IMR-90 (cell line): ENCODE measurements around the gene OR10R2. TPM values are rescaled to one million over a fixed set of nuclear protein-coding genes. Genes with fewer than 3 reads are reported as not detected.

Source experiments
- ATAC-seq: fragments of 200-7000 bp; cut with Tn5 transposase; 2 replicates; pipeline ENCODE4 v1.9.1; 2020; ENCODE audit warnings: low read depth, mild to moderate bottlenecking, moderate library complexity
- BruUV-seq: library from RNA; stranded (reverse); fragments of 400-500 nt; replicated peaks from 2 replicates; lab custom pipeline; 2021; lab: Mats Ljungman, UMichigan
- CTCF ChIA-PET: fragments of 300-600 bp; formaldehyde crosslinking; extraction: SDS; loops from one replicate; lab custom pipeline; 2021; ENCODE audit warnings: antibody characterized with exemption; lab: Yijun Ruan, JAX
- POLR2A ChIA-PET: fragments of 300-600 bp; sonication (Branson Sonifier 250); formaldehyde crosslinking; loops from one replicate; lab custom pipeline; 2022; ENCODE audit warnings: antibody characterized with exemption; ENCODE audit not compliant: unreplicated experiment; lab: Charles Lee
- DNase-seq: peaks from one replicate; pipeline ENCODE4 v3.0.0; 2013
- H2AFZ ChIP-seq: replicated peaks from 2 replicates; pipeline ENCODE3; 2013; ENCODE audit warnings: low read length, mild to moderate bottlenecking; ENCODE audit not compliant: poor library complexity
- H2AK5ac ChIP-seq: 2 replicates; pipeline ENCODE4 v1.6.1; 2013; ENCODE audit warnings: low read depth, low read length, inconsistent platforms
- H2AK9ac ChIP-seq: replicated peaks from 2 replicates; pipeline ENCODE3; 2013; ENCODE audit warnings: mild to moderate bottlenecking, low read depth, low read length, moderate library complexity; ENCODE audit not compliant: poor library complexity
- H2BK120ac ChIP-seq: 2 replicates; pipeline ENCODE4 v1.6.1; 2013; ENCODE audit warnings: low read depth, low read length, inconsistent platforms
- H2BK15ac ChIP-seq: 3 replicates; pipeline ENCODE4 v1.6.1; 2013; ENCODE audit warnings: low read depth, low read length, inconsistent platforms
- H2BK20ac ChIP-seq: 2 replicates; pipeline ENCODE4 v1.6.1; 2013; ENCODE audit warnings: low read depth, mild to moderate bottlenecking, inconsistent platforms, low read length, moderate library complexity
- H2BK5ac ChIP-seq: 2 replicates; pipeline ENCODE4 v1.6.1; 2013; ENCODE audit warnings: mild to moderate bottlenecking, low read depth, low read length, inconsistent platforms; ENCODE audit not compliant: poor library complexity, severe bottlenecking
- H3K14ac ChIP-seq: replicated peaks from 2 replicates; pipeline ENCODE4 v1.6.1; 2013; ENCODE audit warnings: low read depth, low read length, inconsistent platforms
- H3K18ac ChIP-seq: 2 replicates; pipeline ENCODE4 v1.6.1; 2013; ENCODE audit warnings: low read depth, low read length, control low read depth
- H3K23ac ChIP-seq: 2 replicates; pipeline ENCODE4 v1.6.1; 2013; ENCODE audit warnings: low read depth, low read length, inconsistent platforms
- H3K27ac ChIP-seq: 2 replicates; pipeline ENCODE4 v1.5.1; 2013; ENCODE audit warnings: mild to moderate bottlenecking, control low read depth, low read length; ENCODE audit not compliant: insufficient read depth
- H3K27me3 ChIP-seq: 2 replicates; pipeline ENCODE4 v1.6.1; 2013; ENCODE audit warnings: low read length; ENCODE audit not compliant: control insufficient read depth, insufficient read depth
- H3K36me3 ChIP-seq: 2 replicates; pipeline ENCODE4 v1.6.1; 2013; ENCODE audit warnings: low read length, mixed read lengths; ENCODE audit not compliant: control insufficient read depth, insufficient read depth
- H3K4ac ChIP-seq: 2 replicates; pipeline ENCODE4 v1.6.1; 2013; ENCODE audit warnings: low read depth, low read length, inconsistent platforms
- H3K4me1 ChIP-seq: 2 replicates; pipeline ENCODE4 v1.6.1; 2013; ENCODE audit warnings: low read length, mixed read lengths; ENCODE audit not compliant: control insufficient read depth, insufficient read depth
- H3K4me2 ChIP-seq: 2 replicates; pipeline ENCODE4 v1.6.1; 2013; ENCODE audit warnings: low read depth, mild to moderate bottlenecking, control low read depth, low read length, moderate library complexity
- H3K4me3 ChIP-seq: 2 replicates; pipeline ENCODE4 v1.5.1; 2013; ENCODE audit warnings: low read depth, mild to moderate bottlenecking, control low read depth, low read length, moderate library complexity; ENCODE audit not compliant: insufficient read depth
- H3K56ac ChIP-seq: 2 replicates; pipeline ENCODE4 v1.6.1; 2013; ENCODE audit warnings: low read length, inconsistent platforms; ENCODE audit not compliant: insufficient read depth; ENCODE audit errors: extremely low read depth
- H3K79me1 ChIP-seq, 2 experiments: 2 replicates each; pipeline ENCODE4 v1.6.1; 2013; ENCODE audit warnings: low read length in 2 of 2, inconsistent platforms in 1 of 2, low read depth in 1 of 2
- H3K9ac ChIP-seq: 2 replicates; pipeline ENCODE4 v1.6.1; 2013; ENCODE audit warnings: low read depth, low read length, control low read depth
- H3K9me1 ChIP-seq: 2 replicates; pipeline ENCODE4 v1.6.1; 2013; ENCODE audit warnings: low read length, inconsistent platforms; ENCODE audit not compliant: insufficient read depth
- H3K9me3 ChIP-seq: 2 replicates; pipeline ENCODE4 v1.6.1; 2013; ENCODE audit warnings: low read length; ENCODE audit not compliant: control insufficient read depth, insufficient read depth
- H4K20me1 ChIP-seq: 2 replicates; pipeline ENCODE4 v1.6.1; 2013; ENCODE audit warnings: low read length, inconsistent platforms; ENCODE audit not compliant: insufficient read depth
- H4K5ac ChIP-seq: 2 replicates; pipeline ENCODE4 v1.6.1; 2013; ENCODE audit warnings: mild to moderate bottlenecking, low read depth, low read length, control low read depth
- H4K8ac ChIP-seq, 2 experiments: 2 replicates each; pipeline ENCODE4 v1.6.1; 2013; ENCODE audit warnings: low read depth in 2 of 2, low read length in 2 of 2, control low read depth in 1 of 2, inconsistent platforms in 1 of 2
- H4K91ac ChIP-seq: 2 replicates; pipeline ENCODE4 v1.6.1; 2013; ENCODE audit warnings: low read depth, low read length, inconsistent platforms; ENCODE audit not compliant: insufficient read depth
- BHLHE40 ChIP-seq: fragments of 150-350 bp; IDR thresholded peaks from 2 replicates; pipeline ENCODE4 v1.6.1; 2016; ENCODE audit warnings: mild to moderate bottlenecking, low read depth, low read length
- CEBPB ChIP-seq: IDR thresholded peaks from 2 replicates; pipeline ENCODE4 v1.6.1; 2012; ENCODE audit warnings: low read depth, low read length, improper control_type of control experiment
- CTCF ChIP-seq: conservative IDR thresholded peaks from 2 replicates; pipeline ENCODE4 v1.5.1; 2012; ENCODE audit warnings: mild to moderate bottlenecking, low read depth, low read length, improper control_type of control experiment
- FOS ChIP-seq: fragments of 150-350 bp; IDR thresholded peaks from 2 replicates; pipeline ENCODE4 v1.6.1; 2016; ENCODE audit warnings: low read depth, low read length
- MXI1 ChIP-seq: IDR thresholded peaks from 2 replicates; pipeline ENCODE4 v1.6.1; 2012; ENCODE audit warnings: low read depth, mild to moderate bottlenecking, low read length, moderate library complexity, borderline replicate concordance
- NFE2L2 ChIP-seq: fragments of 150-350 bp; IDR thresholded peaks from 2 replicates; pipeline ENCODE4 v1.6.1; 2016; ENCODE audit warnings: low read depth, mild to moderate bottlenecking, low read length
- RAD21 ChIP-seq: IDR thresholded peaks from 2 replicates; pipeline ENCODE4 v1.6.1; 2012; ENCODE audit warnings: low read length, improper control_type of control experiment
- RCOR1 ChIP-seq: IDR thresholded peaks from 2 replicates; pipeline ENCODE4 v1.6.1; 2012; ENCODE audit warnings: mild to moderate bottlenecking, low read length, improper control_type of control experiment; ENCODE audit not compliant: insufficient replicate concordance
- RFX5 ChIP-seq: IDR thresholded peaks from 2 replicates; pipeline ENCODE4 v1.8.0; 2012; ENCODE audit warnings: low read depth, mild to moderate bottlenecking, low read length, moderate library complexity
- SMC3 ChIP-seq: fragments of 150-350 bp; IDR thresholded peaks from 2 replicates; pipeline ENCODE4 v1.6.1; 2016; ENCODE audit warnings: low read depth, mild to moderate bottlenecking, antibody characterized with exemption, low read length, moderate library complexity
- USF2 ChIP-seq: fragments of 150-350 bp; IDR thresholded peaks from 2 replicates; pipeline ENCODE4 v1.6.1; 2017; ENCODE audit warnings: mild to moderate bottlenecking, antibody characterized with exemption, low read length, low read depth
- WGBS, 2 experiments: methylation state at CpG; one replicate each; pipeline versions ENCODE4 v1.1.5 to v1.1.7; 2013; ENCODE audit warnings: missing lambda C conversion rate in 2 of 2; ENCODE audit not compliant: insufficient read length in 1 of 2; ENCODE audit errors: extremely low coverage in 2 of 2; 5-methylcytosine and 5-hydroxymethylcytosine counted together
- dilution Hi-C: fragments of 300-500 bp; cut with HindIII; formaldehyde crosslinking; loops from one replicate; pipeline ENCODE4 v1.14.3; 2018; ENCODE audit warnings: low sequenced_read_pairs; ENCODE audit not compliant: unreplicated experiment
- in situ Hi-C: fragments of 300-500 bp; cut with MboI; formaldehyde crosslinking; loops from 3 replicates; pipeline ENCODE4 v1.14.3; 2019; ENCODE audit warnings: low sequenced_read_pairs, inconsistent platforms, mixed read lengths
- intact Hi-C: fragments of 100-400 bp; cut with micrococcal nuclease; formaldehyde crosslinking; loops from 2 replicates; pipeline ENCODE4 v1.10.0; 2022
- polyA plus RNA-seq, 3 experiments: library from polyadenylated mRNA; depleted of rRNA; stranded (reverse); fragments of >200 nt; gene quantifications; 2 replicates each; pipeline ENCODE4 v1.2.3, GENCODE V29; 2012; ENCODE audit warnings: low replicate concordance in 1 of 3
- total RNA-seq: library from RNA; depleted of rRNA; stranded (reverse); fragments of >200 nt; gene quantifications from 2 replicates; pipeline ENCODE4 v1.2.3, GENCODE V29; 2012

Gene OR10R2
- total and polyA plus RNA-seq, 2 of the 4 experiments (the other 2 are of a cell fraction): not detected

- H3K14ac ChIP-seq: no peak overlapping the region
- no peak overlapping the region for H4K8ac ChIP-seq
- no peak overlapping the region for H2BK20ac ChIP-seq
- H3K4me1 ChIP-seq: no peaks in the 10 kb centered on the region
- ATAC-seq (no peak), DNase-seq (no peak)
- dilution Hi-C loops (no loop called here), in situ Hi-C loops (no loop called here), intact Hi-C loops (no loop called here)
- no peaks in the 10 kb centered on the region for H3K27me3 ChIP-seq
- no peak for TF ChIP-seq RCOR1
- no peak for TF ChIP-seq MXI1
- TF ChIP-seq NFE2L2: no peak
- TF ChIP-seq BHLHE40: no peak
- no peak for TF ChIP-seq RFX5
- no peak for TF ChIP-seq USF2
- TF ChIP-seq FOS: no peak
- TF ChIP-seq CTCF: no peak
- no peak for TF ChIP-seq RAD21
- TF ChIP-seq CEBPB: no peak
- TF ChIP-seq SMC3: no peak
- H2AK9ac ChIP-seq: no peak overlapping the region
- no peak overlapping the region for H3K9ac ChIP-seq
- H2AK5ac ChIP-seq: no peak overlapping the region
- no peak overlapping the region for H3K4me2 ChIP-seq
- no peak overlapping the region for H2BK120ac ChIP-seq
- H3K56ac ChIP-seq: no peak overlapping the region
- H2AFZ ChIP-seq: no peak overlapping the region
- no peak overlapping the region for H3K27ac ChIP-seq
- no peak overlapping the region for H4K5ac ChIP-seq
- H2BK15ac ChIP-seq: no peak overlapping the region
- H3K9me1 ChIP-seq: no peaks in the 10 kb centered on the region
- H3K9me3 ChIP-seq: no peaks in the 10 kb centered on the region
- ChIA-PET CTCF (no interaction called here), POLR2A (no interaction called here)
- no peak overlapping the region for H3K18ac ChIP-seq
- H2BK5ac ChIP-seq: no peak overlapping the region
- no peak overlapping the region for H4K91ac ChIP-seq
- H3K23ac ChIP-seq: no peak overlapping the region
- H4K20me1 ChIP-seq: no peaks in the 10 kb centered on the region
- WGBS, 2 experiments: no CpG with 5 or more reads among the region's 4 CpGs
- no TSS peak for BruUV-seq
- no peaks in the 10 kb centered on the region for H3K79me1 ChIP-seq
- H3K36me3 ChIP-seq: no peaks in the 10 kb centered on the region
- H3K4ac ChIP-seq: no peak overlapping the region
- no peak overlapping the region for H3K4me3 ChIP-seq
Measured at GRCh38 chr1:158509471-158510156, 37.6 kb downstream of the OR10R2 start.
